SK-N-SH (cell line): Measurements from ENCODE around the gene HEXB. TPM values are rescaled to one million over a fixed set of nuclear protein-coding genes. Genes with fewer than 3 reads are reported as not detected.

Source experiments
- CTCF ChIA-PET: fragments of 300-600, 350-600 bp; formaldehyde crosslinking; extraction: SDS; loops from one replicate; lab custom pipeline; 2021; lab: Yijun Ruan, JAX
- POLR2A ChIA-PET: fragments of 350-600 bp; sonication (Branson Sonifier 250); formaldehyde crosslinking; extraction: SDS; loops from one replicate; lab custom pipeline; 2020; ENCODE audit warnings: antibody characterized with exemption, inconsistent platforms; lab: Yijun Ruan, JAX
- DNase-seq: peaks from one replicate; pipeline ENCODE4 v3.0.0; 2012
- H2AFZ ChIP-seq: fragments of 200-600 bp; sonication (generic); 2 replicates; pipeline ENCODE4 v1.8.1; 2016; ENCODE audit warnings: antibody characterized with exemption, mild to moderate bottlenecking, low read depth
- H3F3A ChIP-seq: fragments of 200-600 bp; sonication (generic); replicated peaks from 2 replicates; pipeline ENCODE3; 2016; ENCODE audit warnings: antibody characterized with exemption, mild to moderate bottlenecking; ENCODE audit not compliant: insufficient read depth
- H3K27ac ChIP-seq, 2 experiments: fragments of 200-500 bp in 1 of 2; fragments of 200-600 bp in 1 of 2; sonication (Bioruptor generic) in 1 of 2; sonication (generic), shearing (Covaris generic) in 1 of 2; 2 replicates each; pipeline versions ENCODE4 v1.5.1 to v1.6.1; 2014 to 2016; ENCODE audit warnings: low read depth in 2 of 2, inconsistent platforms in 1 of 2, low read length in 1 of 2, mild to moderate bottlenecking in 1 of 2, mixed read lengths in 1 of 2
- H3K27me3 ChIP-seq: fragments of 200-600 bp; sonication (generic), shearing (Covaris generic); 2 replicates; pipeline ENCODE4 v1.6.1; 2016; ENCODE audit warnings: mixed run types; ENCODE audit not compliant: insufficient read depth
- H3K36me3 ChIP-seq, 2 experiments: fragments of 200-500 bp in 1 of 2; fragments of 200-600 bp in 1 of 2; sonication (Bioruptor generic) in 1 of 2; sonication (generic) in 1 of 2; replicated peaks in 1 of 2; 2 replicates each; pipeline versions ENCODE3 to v1.5.1; 2014 to 2016; ENCODE audit warnings: low read length in 1 of 2, mild to moderate bottlenecking in 1 of 2; ENCODE audit not compliant: insufficient read depth in 2 of 2, control insufficient read depth in 1 of 2
- H3K4me1 ChIP-seq, 2 experiments: fragments of 200-500 bp in 1 of 2; fragments of 200-600 bp in 1 of 2; sonication (Bioruptor generic) in 1 of 2; sonication (generic), shearing (Covaris generic) in 1 of 2; 2 replicates each; pipeline versions ENCODE4 v1.5.1 to v1.6.1; 2014 to 2016; ENCODE audit warnings: low read depth in 1 of 2, low read length in 1 of 2, mixed run types in 1 of 2; ENCODE audit not compliant: insufficient read depth in 2 of 2, control insufficient read depth in 1 of 2
- H3K4me2 ChIP-seq: fragments of 200-600 bp; sonication (generic), shearing (Covaris generic); 2 replicates; pipeline ENCODE4 v1.6.1; 2017; ENCODE audit warnings: mixed run types
- H3K4me3 ChIP-seq, 2 experiments: fragments of 200-500 bp in 1 of 2; fragments of 200-600 bp in 1 of 2; sonication (Bioruptor generic) in 1 of 2; sonication (generic), shearing (Covaris generic) in 1 of 2; 2 replicates each; pipeline versions ENCODE4 v1.5.1 to v1.8.1; 2014 to 2016; ENCODE audit warnings: low read depth in 2 of 2, inconsistent platforms in 1 of 2, low read length in 1 of 2, mild to moderate bottlenecking in 1 of 2, mixed read lengths in 1 of 2, moderate library complexity in 1 of 2
- H3K79me2 ChIP-seq: fragments of 200-600 bp; sonication (generic); 2 replicates; pipeline ENCODE4 v1.8.1; 2017; ENCODE audit warnings: mild to moderate bottlenecking; ENCODE audit not compliant: insufficient read depth
- H3K9ac ChIP-seq: fragments of 200-600 bp; sonication (generic); 2 replicates; pipeline ENCODE4 v1.6.1; 2017; ENCODE audit warnings: mixed run types
- H3K9me2 ChIP-seq: fragments of 200-600 bp; sonication (generic); 2 replicates; pipeline ENCODE4 v1.6.1; 2017; ENCODE audit warnings: mixed run types
- H3K9me3 ChIP-seq: fragments of 200-600 bp; sonication (generic); 2 replicates; pipeline ENCODE4 v1.6.1; 2017; ENCODE audit warnings: mixed run types, mild to moderate bottlenecking, moderate library complexity
- H4K20me1 ChIP-seq: fragments of 200-600 bp; sonication (generic); 2 replicates; pipeline ENCODE4 v1.6.1; 2017; ENCODE audit warnings: mild to moderate bottlenecking, mixed run types; ENCODE audit not compliant: insufficient read depth
- CHD2 ChIP-seq: fragments of 150-350 bp; IDR thresholded peaks from 2 replicates; pipeline ENCODE4 v1.6.1; 2018; ENCODE audit warnings: low read length; ENCODE audit not compliant: partially characterized antibody
- ELF1 ChIP-seq: IDR thresholded peaks from 2 replicates; pipeline ENCODE4 v1.4.0; 2012
- FOXJ3 ChIP-seq: sonication (generic); formaldehyde crosslinking; IDR thresholded peaks from 2 replicates; pipeline ENCODE4 v1.5.1; 2020; ENCODE audit warnings: mild to moderate bottlenecking, missing genetic modification reagents
- FOXM1 ChIP-seq: IDR thresholded peaks from 2 replicates; pipeline ENCODE4 v1.4.0; 2012; ENCODE audit warnings: low read depth, mild to moderate bottlenecking
- MXI1 ChIP-seq: IDR thresholded peaks from 2 replicates; pipeline ENCODE4 v1.6.1; 2012; ENCODE audit warnings: mild to moderate bottlenecking, low read depth, low read length, improper control_type of control experiment
- NFIC ChIP-seq: IDR thresholded peaks from 2 replicates; pipeline ENCODE4 v1.4.0; 2012; ENCODE audit warnings: borderline replicate concordance
- NRF1 ChIP-seq: IDR thresholded peaks from 2 replicates; pipeline ENCODE4 v1.6.1; 2012; ENCODE audit warnings: low read depth, mild to moderate bottlenecking, low read length
- PBX3 ChIP-seq: IDR thresholded peaks from 2 replicates; pipeline ENCODE4; 2012
- REST ChIP-seq: IDR thresholded peaks from 2 replicates; pipeline ENCODE4 v1.6.1; 2012; ENCODE audit warnings: mild to moderate bottlenecking, low read depth, low read length, moderate library complexity
- RFX5 ChIP-seq: IDR thresholded peaks from 2 replicates; pipeline ENCODE4 v1.6.1; 2012; ENCODE audit warnings: mild to moderate bottlenecking, improper control_type of control experiment, low read length
- RXRA ChIP-seq: IDR thresholded peaks from 2 replicates; pipeline ENCODE4 v1.4.0; 2012; ENCODE audit warnings: low read depth, mild to moderate bottlenecking, borderline replicate concordance
- USF2 ChIP-seq: fragments of 150-350 bp; IDR thresholded peaks from 2 replicates; pipeline ENCODE4 v1.6.1; 2017; ENCODE audit warnings: antibody characterized with exemption, low read length, low read depth, borderline replicate concordance
- ZBTB33 ChIP-seq: IDR thresholded peaks from 2 replicates; pipeline ENCODE4 v1.4.0; 2012; ENCODE audit warnings: low read depth, borderline replicate concordance
- WGBS: methylation state at CpG from one replicate; pipeline ENCODE4 v1.1.6; 2017; ENCODE audit warnings: low lambda C conversion rate; 5-methylcytosine and 5-hydroxymethylcytosine counted together
- polyA plus RNA-seq, 3 experiments: library from polyadenylated mRNA; depleted of rRNA; stranded (reverse); fragments of >200 nt; gene quantifications; 2 replicates each; pipeline ENCODE4 v1.2.3, GENCODE V29; 2012
- TF ChIP-seq, protein P1 (sequence below): IDR thresholded peaks from 2 replicates; pipeline ENCODE4 v1.4.0; 2012; ENCODE audit warnings: low read depth, borderline replicate concordance

HEXB gene
- polyA plus RNA-seq, 1 of the 3 experiments (the other 2 are of a cell fraction) = 75.8 TPM

DNA sequence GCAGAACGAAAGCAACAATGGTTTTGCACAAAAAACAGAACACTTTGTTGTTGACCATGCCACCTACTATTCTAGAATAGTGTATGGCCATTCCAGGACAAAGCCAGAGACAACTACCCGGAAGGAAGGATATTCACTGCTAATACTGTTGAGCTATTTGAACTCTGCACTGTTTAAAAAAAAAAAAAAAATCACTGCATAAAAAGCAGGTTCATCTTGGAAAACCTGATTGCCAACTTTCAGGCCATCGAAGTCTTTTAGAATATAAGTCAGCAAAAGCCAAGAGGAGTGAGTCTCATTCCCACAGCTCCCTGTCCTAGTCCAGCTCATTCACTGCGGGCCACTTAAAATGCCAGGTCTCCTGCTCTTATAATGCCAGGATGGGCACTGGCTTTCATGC, 48.5 kb upstream of the HEXB start:
- H3K4me3 ChIP-seq = peak overlapping the region in 1 of 2 experiments; percentile 84; a peak in 1 of 4 replicates
- H3K9me3 ChIP-seq = no peaks in the 10 kb centered on the region
- no peak for DNase-seq
- H3K27me3 ChIP-seq = no peaks in the 10 kb centered on the region
- H3K4me2 ChIP-seq = peak overlapping the region; percentile 96; the same call in 1 of the 2 replicates
- peaks cover 26 to 46% of the 10 kb centered on the region in 2 experiments for H3K36me3 ChIP-seq
- no peaks in the 10 kb centered on the region for H3K9me2 ChIP-seq
- CTCF ChIA-PET = interaction anchor here (1.8 kb wide), 1 partner anchor 10 kb away, joined by 4 read pairs; no protein-coding TSS in a partner anchor
- peaks cover 43% of the 10 kb centered on the region for H3F3A ChIP-seq
- no peak overlapping the region for H2AFZ ChIP-seq
- 98% methylated on average over 4 of the region's 4 CpGs for WGBS
- no peak overlapping the region for H3K27ac ChIP-seq
- TF ChIP-seq, protein P1, sequence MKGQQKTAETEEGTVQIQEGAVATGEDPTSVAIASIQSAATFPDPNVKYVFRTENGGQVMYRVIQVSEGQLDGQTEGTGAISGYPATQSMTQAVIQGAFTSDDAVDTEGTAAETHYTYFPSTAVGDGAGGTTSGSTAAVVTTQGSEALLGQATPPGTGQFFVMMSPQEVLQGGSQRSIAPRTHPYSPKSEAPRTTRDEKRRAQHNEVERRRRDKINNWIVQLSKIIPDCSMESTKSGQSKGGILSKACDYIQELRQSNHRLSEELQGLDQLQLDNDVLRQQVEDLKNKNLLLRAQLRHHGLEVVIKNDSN = no peak
- TF ChIP-seq CHD2 = no peak
- no peak for TF ChIP-seq NRF1
- no peak for TF ChIP-seq MXI1
- no peak for TF ChIP-seq REST
- TF ChIP-seq, all 33 proteins: peak for 0
- peaks cover 12 to 29% of the 10 kb centered on the region in 2 experiments for H3K4me1 ChIP-seq
- peaks cover 84% of the 10 kb centered on the region for H3K79me2 ChIP-seq
- POLR2A ChIA-PET = no interaction called here
- peaks cover 69% of the 10 kb centered on the region for H4K20me1 ChIP-seq
- H3K9ac ChIP-seq = no peak overlapping the region

GRCh38 chr5:74638544-74638969, 46.5 kb upstream of the HEXB start:
- Histone ChIP-seq H3K36me3 (peaks cover 20 to 30% of the 10 kb centered on the region in 2 experiments), H4K20me1 (peaks cover 51% of the 10 kb centered on the region), H3K27me3 (no peaks in the 10 kb centered on the region), H3F3A (peaks cover 42% of the 10 kb centered on the region), H3K4me2 (peak overlapping the region; percentile 96), H3K27ac (peak overlapping the region; percentile 11 to 90), H3K9ac (peak overlapping the region; percentile 94), H3K4me1 (peaks cover 21 to 25% of the 10 kb centered on the region in 2 experiments), H3K9me2 (no peaks in the 10 kb centered on the region), H3K79me2 (peaks cover 68% of the 10 kb centered on the region), H3K9me3 (no peaks in the 10 kb centered on the region), H3K4me3 (peak overlapping the region; percentile 84 to 87), H2AFZ (no peak overlapping the region)
- DNase-seq = no peak
- ChIA-PET POLR2A (no interaction called here), CTCF (interaction anchor here (1.5 to 9.2 kb wide), 4 partner anchors 10 to 736 kb away, joined by 3 to 124 read pairs (median 6); no protein-coding TSS in a partner anchor)
- TF ChIP-seq FOXM1 (no peak), FOXJ3 (CRISPR knock-in tag) (no peak), RFX5 (no peak), RXRA (no peak), PBX3 (no peak), NFIC (no peak), MXI1 (no peak), ELF1 (no peak), USF2 (no peak), ZBTB33 (no peak)
- WGBS = 88% methylated on average over 1 of the region's 1 CpG
